Smooth muscle cell (in vitro differentiated cells): ENCODE results near the gene RAB2B. TPM values are rescaled to one million over a fixed set of nuclear protein-coding genes. Genes with fewer than 3 reads are reported as not detected.
A peak's percentile ranks its signal among the peaks of the same experiment; 100 is the strongest.

Experiments used
- DNase-seq: peaks from one replicate; lab custom pipeline; 2025; ENCODE audit not compliant: unreplicated experiment; lab: John Stamatoyannopoulos, UW
- H2AFZ ChIP-seq: fragments of 200-600 bp; sonication (generic); 2 replicates; pipeline ENCODE4 v1.6.0; 2016; ENCODE audit warnings: antibody characterized with exemption, low read depth, mild to moderate bottlenecking
- H3F3A ChIP-seq: fragments of 200-600 bp; sonication (generic); 2 replicates; pipeline ENCODE4 v1.6.0; 2017; ENCODE audit warnings: antibody characterized with exemption, low read depth
- H3K27ac ChIP-seq: fragments of 200-600 bp; sonication (generic); 2 replicates; pipeline ENCODE4 v1.5.1; 2016; ENCODE audit warnings: low read depth, mild to moderate bottlenecking
- H3K27me3 ChIP-seq: fragments of 200-600 bp; sonication (generic); 2 replicates; pipeline ENCODE4 v1.6.1; 2016; ENCODE audit warnings: low read depth, mild to moderate bottlenecking
- H3K36me3 ChIP-seq: fragments of 200-600 bp; sonication (generic); 2 replicates; pipeline ENCODE4 v1.5.1; 2016; ENCODE audit warnings: low read depth
- H3K4me1 ChIP-seq: fragments of 200-600 bp; sonication (generic); 2 replicates; pipeline ENCODE4 v1.5.1; 2016; ENCODE audit warnings: low read depth
- H3K4me2 ChIP-seq: fragments of 200-600 bp; sonication (generic); 2 replicates; pipeline ENCODE4 v1.6.0; 2016; ENCODE audit warnings: mild to moderate bottlenecking
- H3K4me3 ChIP-seq: fragments of 200-600 bp; sonication (generic); 2 replicates; pipeline ENCODE4 v1.5.1; 2016; ENCODE audit warnings: mild to moderate bottlenecking
- H3K79me2 ChIP-seq: fragments of 200-600 bp; sonication (generic); 2 replicates; pipeline ENCODE4 v1.6.0; 2016; ENCODE audit warnings: low read depth, mild to moderate bottlenecking
- H3K9ac ChIP-seq: fragments of 200-600 bp; sonication (generic); 2 replicates; pipeline ENCODE4 v1.6.0; 2016; ENCODE audit warnings: low read depth
- H3K9me3 ChIP-seq: fragments of 200-600 bp; sonication (generic); replicated peaks from 2 replicates; pipeline ENCODE4 v1.5.1; 2016; ENCODE audit warnings: low read depth
- H4K20me1 ChIP-seq: fragments of 200-600 bp; sonication (generic); 2 replicates; pipeline ENCODE4 v1.6.0; 2016; ENCODE audit warnings: low read depth
- WGBS: methylation state at CpG from one replicate; pipeline ENCODE4 v1.1.7; 2016; ENCODE audit warnings: low lambda C conversion rate; 5-methylcytosine and 5-hydroxymethylcytosine counted together
- polyA plus RNA-seq: library from polyadenylated mRNA; unstranded; fragments of >200 nt; fragmentation: Nextera tagmentation; extraction: Ambion mirVana; gene quantifications from 2 replicates; pipeline ENCODE4 v1.2.1, GENCODE V29; 2016
- total RNA-seq: library from RNA; depleted of rRNA; stranded (reverse); fragments of >200 nt; gene quantifications from 2 replicates; pipeline ENCODE4 v1.2.3, GENCODE V29; 2014
- TF ChIP-seq, protein P1 (sequence below): fragments of 200-600 bp; sonication (generic); IDR thresholded peaks from 2 replicates; pipeline ENCODE4 v1.5.1; 2017; ENCODE audit warnings: borderline replicate concordance, mild to moderate bottlenecking, antibody characterized with exemption; ENCODE audit not compliant: insufficient read depth, poor library complexity, severe bottlenecking

RAB2B gene
- total and polyA plus RNA-seq, 2 experiments from 2014 or later, result 15.4 to 30.4 TPM

DNA sequence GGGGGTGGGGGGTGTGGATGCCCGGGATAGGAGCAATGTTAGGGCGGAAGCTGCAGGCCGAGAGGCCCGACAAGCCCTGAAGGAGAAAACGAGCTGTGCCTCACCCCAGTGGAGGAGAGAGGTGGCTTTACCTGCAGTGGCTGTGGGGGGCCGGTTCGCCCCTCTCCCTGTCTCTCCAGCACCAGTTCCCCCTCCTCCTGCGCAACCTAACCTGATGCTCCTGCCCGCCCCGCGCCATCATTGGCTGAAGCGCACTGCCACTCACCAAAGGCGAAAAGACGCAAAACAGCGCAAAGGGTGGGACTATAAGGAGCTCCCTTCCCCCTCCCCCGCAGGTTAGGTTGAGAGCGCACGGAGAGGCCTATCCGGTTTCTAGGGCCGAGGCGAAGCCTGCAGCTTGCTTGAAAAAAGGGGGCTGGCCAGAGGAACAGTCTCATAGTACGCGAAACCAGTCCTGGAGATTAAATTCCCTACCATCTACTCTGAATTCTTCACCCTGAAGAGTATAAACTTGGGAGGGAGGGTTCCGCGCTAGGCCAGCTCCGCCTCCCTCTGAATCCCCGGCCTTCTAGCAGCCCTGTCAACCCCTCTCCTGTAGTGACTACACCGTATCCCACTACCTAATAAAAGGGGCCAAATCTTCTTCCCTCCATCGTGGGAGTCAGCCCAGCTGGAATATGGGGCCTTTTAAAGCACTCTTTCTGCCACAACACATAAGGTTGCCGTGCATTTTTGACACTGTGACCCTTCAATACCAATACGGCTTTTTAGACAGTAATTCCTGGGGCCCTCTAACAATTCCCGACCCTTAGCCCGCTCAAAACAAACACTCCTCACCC is 39.5 kb downstream of the RAB2B start:
- Histone ChIP-seq H3K79me2 (peaks cover 87% of the 10 kb centered on the region), H3K9me3 (no peaks in the 10 kb centered on the region), H3K4me1 (peaks cover 18% of the 10 kb centered on the region), H3K27me3 (no peaks in the 10 kb centered on the region), H3K36me3 (no peaks in the 10 kb centered on the region), H3K9ac (peak overlapping the region; percentile 76), H2AFZ (peak overlapping the region; percentile 74), H3K4me2 (peak overlapping the region; percentile 87), H4K20me1 (peaks cover 37% of the 10 kb centered on the region), H3K4me3 (peak overlapping the region; percentile 74), H3K27ac (peak overlapping the region; percentile 82), H3F3A (no peaks in the 10 kb centered on the region)
- WGBS, result 10% methylated on average over 29 of the region's 33 CpGs
- TF ChIP-seq, protein P1, sequence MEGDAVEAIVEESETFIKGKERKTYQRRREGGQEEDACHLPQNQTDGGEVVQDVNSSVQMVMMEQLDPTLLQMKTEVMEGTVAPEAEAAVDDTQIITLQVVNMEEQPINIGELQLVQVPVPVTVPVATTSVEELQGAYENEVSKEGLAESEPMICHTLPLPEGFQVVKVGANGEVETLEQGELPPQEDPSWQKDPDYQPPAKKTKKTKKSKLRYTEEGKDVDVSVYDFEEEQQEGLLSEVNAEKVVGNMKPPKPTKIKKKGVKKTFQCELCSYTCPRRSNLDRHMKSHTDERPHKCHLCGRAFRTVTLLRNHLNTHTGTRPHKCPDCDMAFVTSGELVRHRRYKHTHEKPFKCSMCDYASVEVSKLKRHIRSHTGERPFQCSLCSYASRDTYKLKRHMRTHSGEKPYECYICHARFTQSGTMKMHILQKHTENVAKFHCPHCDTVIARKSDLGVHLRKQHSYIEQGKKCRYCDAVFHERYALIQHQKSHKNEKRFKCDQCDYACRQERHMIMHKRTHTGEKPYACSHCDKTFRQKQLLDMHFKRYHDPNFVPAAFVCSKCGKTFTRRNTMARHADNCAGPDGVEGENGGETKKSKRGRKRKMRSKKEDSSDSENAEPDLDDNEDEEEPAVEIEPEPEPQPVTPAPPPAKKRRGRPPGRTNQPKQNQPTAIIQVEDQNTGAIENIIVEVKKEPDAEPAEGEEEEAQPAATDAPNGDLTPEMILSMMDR, result no peak
- DNase-seq, result peak; percentile 90

DNA sequence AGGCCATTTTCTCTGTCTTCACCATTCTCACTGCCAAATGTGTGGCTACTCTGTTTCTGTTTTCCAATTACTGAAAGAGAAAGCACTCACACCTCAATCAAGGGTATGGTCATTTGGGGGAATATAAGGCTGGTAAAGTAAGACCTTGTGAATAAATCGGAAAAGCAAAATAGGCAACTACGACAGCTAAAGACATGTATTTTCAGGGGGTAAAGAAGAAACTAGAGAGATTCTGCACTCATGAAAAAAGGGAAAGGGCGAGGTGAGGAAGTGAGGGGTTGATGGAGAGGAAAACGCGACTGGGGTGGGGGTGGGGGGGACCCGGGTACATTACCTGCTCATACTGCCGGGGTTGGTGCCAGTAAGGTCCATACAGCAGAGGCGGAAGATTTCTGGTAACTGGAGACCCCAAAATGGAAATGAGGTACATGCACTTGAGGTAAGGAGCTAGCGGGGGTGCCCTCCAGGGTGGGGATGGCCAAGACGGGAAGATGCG is 40.1 kb downstream of the RAB2B start:
- Histone ChIP-seq H3K9me3 (no peaks in the 10 kb centered on the region), H3K4me3 (peak overlapping the region; percentile 74), H3K27ac (no peak overlapping the region), H3F3A (no peaks in the 10 kb centered on the region), H4K20me1 (peaks cover 43% of the 10 kb centered on the region), H2AFZ (peak overlapping the region; percentile 50), H3K9ac (peak overlapping the region; percentile 76), H3K79me2 (peaks cover 87% of the 10 kb centered on the region), H3K4me1 (peaks cover 18% of the 10 kb centered on the region), H3K36me3 (no peaks in the 10 kb centered on the region), H3K4me2 (peak overlapping the region; percentile 87), H3K27me3 (no peaks in the 10 kb centered on the region)
- DNase-seq, result no peak
- WGBS, result 7% methylated on average over 11 of the region's 11 CpGs
- TF ChIP-seq, protein P1, result no peak

DNA sequence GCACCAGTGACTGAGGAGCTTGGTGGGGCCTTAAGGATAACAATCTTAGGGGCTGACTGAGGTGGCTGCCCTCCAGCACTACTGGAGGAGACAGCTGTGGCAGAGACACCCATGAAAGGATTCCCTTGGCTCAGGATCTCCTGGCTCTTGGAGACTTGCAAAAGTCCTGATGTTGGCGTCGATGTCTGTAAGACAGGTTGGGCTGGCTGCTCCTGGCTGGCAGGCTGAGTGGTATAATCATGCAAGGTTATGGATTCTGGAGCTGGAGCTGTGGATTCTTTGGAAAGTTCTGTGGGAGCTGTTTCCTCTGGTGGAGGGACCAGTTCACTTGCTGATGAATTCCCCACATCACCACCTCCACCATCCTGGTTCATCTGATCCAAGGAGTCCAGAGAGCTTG is 45.6 kb downstream of the RAB2B start:
- peaks cover 8% of the 10 kb centered on the region for H3K4me1 ChIP-seq
- peaks cover 61% of the 10 kb centered on the region for H3K79me2 ChIP-seq
- H3K4me2 ChIP-seq, result no peak overlapping the region
- 96% methylated on average over 2 of the region's 2 CpGs for WGBS
- H3K36me3 ChIP-seq, result peaks cover 25% of the 10 kb centered on the region
- H4K20me1 ChIP-seq, result peaks cover 72% of the 10 kb centered on the region
- no peak overlapping the region for H3K4me3 ChIP-seq
- no peak for DNase-seq
- no peak overlapping the region for H3K9ac ChIP-seq
- no peak overlapping the region for H3K27ac ChIP-seq
- no peaks in the 10 kb centered on the region for H3K9me3 ChIP-seq
- H3K27me3 ChIP-seq, result no peaks in the 10 kb centered on the region
- no peaks in the 10 kb centered on the region for H3F3A ChIP-seq
- no peak overlapping the region for H2AFZ ChIP-seq
- TF ChIP-seq, protein P1, result no peak
